NCI-H2107 (cell line): Measurements from ENCODE around the gene HOXA2.

Experiments
- DNase-seq: peaks from one replicate; lab custom pipeline; 2025; lab: John Stamatoyannopoulos, UW

The HOXA2 gene

DNA sequence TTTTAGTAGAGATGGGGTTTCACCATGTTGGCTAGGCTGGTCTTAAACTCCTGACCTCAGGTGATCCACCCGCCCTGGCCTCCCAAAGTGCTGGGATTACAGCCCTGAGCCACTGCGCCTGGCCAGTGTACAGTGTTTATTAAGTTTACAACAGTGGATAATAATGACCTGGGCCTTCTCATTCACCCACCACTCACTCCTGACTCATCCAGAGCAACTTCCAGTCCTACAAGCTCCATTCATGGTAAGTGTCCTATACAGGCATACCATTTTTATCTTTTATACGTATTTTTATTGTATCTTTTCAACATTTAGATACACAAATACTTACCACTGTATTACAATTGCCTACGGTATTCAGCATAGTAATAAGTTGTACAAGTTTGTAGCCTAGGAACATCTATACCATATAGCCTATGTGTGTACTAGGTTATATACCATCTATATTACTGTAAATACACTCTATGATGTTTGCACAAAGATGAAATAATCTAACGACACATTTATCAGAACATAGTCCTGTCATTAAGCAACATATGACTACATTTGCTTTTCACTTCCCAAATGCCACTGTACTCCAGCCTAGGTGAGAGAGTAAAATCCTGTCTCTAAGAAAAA lies 23.8 kb downstream of the HOXA2 start:
- DNase-seq, result no peak

DNA sequence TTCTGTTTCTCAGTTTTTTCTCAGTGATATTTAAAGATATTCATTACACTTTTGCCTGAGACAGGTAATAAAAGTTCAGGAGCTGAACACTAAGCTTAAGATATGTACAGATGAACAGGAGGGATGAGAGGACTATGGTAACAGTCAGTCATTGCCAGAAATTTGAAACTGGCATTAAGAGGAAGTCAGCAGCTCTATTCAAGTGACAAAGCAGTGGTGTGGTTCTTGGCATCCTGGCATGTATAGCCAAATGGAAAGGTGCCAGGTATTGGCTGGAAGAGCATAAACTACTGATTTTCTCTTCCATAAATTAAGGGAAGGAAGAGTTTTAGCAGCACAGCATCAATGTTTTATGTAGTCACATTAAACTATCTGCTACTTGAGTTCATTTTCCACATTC lies 29.4 kb downstream of the HOXA2 start:
- no peak for DNase-seq

DNA sequence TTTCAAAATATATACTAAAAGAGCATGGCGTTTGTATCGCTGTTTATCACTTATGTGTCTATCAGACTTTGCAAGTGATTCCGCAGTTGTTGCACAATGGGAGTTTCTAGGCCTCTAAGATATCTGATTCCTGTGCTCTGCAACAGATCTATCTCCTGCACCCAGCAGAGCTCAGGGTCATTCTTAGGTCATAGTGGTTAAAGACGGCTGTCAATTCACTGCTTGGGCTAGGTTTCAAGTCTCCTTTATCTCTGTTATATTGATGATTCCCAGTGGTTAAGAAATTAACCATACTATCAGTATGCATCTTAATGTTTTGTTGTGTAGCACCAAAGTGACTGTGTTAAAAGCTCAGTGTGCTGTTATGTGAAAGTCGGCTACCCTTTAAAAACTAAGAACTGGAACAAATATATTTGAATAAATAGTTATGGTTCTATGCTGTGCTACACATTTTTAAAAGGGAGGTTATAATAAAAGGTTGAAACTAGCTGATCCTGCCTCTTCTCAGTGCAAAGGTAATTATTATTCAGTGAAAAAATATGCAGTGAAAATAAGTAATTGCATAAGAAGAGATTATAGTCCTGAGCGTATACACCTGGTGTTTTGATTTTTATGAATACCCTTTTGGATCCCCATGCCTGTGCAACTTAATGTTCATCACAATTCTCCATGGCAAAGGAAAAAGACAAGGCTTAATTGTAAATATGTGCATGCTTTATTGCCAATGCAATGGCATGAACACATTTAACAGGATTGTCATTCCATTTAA lies 30.7 kb downstream of the HOXA2 start:
- DNase-seq, result no peak

DNA sequence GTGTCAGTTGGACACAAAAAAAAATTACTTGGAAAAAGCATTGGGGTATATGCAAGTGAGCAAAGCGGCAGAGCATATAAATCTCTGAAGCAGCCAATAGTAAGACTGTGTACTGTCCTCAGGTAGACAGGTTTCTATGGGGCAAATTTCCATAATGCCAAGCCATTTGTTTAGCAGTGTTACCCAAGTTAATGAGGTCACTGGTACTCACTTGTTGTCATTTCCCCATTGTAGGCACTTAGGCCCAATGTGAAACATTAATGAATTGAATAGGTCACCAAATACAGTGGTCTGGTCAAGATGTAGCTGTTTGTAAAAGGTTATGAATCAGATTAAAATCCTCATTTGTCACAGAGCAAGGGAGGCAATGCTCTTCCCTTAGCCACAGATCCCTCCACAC lies 34.2 kb downstream of the HOXA2 start:
- no peak for DNase-seq

DNA sequence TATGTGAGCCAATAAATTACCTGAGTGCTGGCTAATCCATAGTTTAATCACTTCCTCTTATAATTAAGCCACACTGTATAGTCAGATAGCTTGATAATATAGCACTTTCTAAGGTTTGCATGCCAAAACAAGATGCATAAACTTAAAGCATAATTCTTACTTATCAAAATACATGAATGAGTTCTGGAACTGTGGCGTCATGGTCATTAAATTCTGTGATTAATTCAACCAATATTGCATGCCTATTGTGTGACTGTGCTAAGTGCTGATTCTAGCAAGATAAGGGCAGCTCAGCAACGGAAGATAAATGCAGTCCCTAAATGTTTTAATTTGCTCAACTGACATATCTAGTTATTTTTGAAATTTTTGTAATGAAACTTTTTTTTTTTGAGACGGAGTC lies 36.3 kb downstream of the HOXA2 start:
- DNase-seq, result no peak

DNA sequence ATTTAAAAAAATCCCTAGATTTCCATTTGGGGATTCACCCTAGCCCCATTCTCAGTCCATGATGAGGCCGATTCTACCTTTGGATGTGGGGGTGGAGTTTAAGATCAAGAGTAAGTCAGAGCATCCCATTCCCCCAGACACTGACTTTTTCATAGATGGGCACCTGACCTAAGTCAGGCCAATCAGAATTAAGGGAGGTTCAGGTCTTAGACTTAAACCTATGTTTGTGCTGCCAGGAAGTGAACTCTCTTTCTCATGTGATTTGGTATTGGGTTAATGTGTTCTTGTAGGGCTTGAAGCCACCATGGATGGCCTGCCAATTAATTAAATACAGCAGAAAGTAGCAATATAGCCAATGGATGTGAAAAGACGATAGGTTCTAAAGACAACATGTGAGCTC lies 36.8 kb downstream of the HOXA2 start:
- no peak for DNase-seq

DNA sequence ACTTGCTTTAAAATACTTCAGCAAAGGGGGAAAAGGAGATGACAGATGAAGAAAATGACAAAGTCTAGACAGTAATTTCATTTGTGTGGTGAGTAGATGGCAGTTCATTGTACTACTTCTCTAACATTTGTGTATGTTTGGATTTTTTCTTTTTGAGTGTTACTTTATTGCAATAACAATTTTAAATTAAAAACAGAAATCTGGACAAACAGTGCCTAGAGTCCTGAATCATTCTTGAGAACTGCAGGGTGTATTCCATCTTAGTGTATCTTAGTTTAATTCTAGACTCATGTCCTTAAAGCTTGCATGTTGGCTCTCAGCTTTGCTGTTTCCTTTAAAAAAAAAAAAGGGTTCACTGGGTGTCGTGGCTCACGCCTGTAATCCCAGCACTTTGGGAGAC lies 37.8 kb downstream of the HOXA2 start:
- DNase-seq, result no peak

DNA sequence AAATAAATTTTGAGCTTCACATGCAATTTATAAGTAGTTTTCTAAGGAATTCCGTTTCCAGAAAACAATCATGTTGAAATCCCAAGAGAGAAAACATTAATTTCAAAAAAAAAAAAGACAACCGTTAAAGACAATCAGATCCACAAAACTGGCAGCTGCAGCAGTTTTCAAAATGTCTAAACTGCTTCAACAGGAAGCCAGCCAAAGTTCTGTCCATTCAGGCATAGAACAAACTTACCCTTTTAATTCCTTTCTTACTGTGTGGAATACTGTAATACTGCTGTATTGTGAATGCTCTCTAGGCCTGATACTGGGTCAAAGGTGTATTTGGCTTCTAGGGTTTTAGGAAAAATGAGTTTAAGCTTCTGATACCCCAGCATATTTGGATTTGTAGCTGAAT lies 38.3 kb downstream of the HOXA2 start:
- DNase-seq, result no peak

DNA sequence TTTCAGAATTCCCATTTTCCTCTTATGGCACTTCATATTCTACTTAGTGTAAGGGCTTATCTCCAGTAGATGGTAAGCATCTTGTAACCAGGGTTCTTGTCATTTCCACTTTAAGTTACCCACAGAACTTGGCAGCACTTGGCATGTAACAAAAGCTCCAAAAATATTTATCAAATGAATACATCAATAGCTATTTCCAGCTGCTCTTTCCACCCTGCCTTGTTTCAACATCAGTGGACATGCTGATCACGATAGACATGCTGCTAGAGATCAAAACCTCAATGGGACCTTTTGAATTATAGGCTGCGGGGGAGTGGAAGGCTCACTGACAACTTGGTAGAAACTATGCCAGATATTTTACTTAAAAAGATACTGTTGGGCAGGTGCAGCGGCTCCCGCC lies 39.5 kb downstream of the HOXA2 start:
- no peak for DNase-seq

DNA sequence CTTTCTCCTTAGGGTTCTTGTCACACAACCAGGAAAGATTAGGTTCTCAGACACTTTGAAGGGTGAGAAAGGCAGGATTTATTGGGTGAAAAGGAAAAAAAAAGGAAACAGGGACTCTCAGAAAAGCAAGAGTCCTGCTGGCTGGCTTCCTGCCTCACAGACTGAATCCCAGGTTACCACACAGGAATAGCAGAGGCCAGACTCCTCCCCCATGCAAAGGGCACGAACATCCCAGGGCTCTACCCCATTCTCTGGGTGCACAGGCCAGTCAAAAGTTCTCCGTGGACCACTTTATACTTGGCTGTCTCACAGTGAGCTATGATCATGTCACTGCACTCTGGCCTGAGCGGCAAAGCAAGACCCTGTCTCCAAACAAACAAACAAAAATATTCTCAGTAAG lies 49.3 kb downstream of the HOXA2 start:
- DNase-seq, result no peak

DNA sequence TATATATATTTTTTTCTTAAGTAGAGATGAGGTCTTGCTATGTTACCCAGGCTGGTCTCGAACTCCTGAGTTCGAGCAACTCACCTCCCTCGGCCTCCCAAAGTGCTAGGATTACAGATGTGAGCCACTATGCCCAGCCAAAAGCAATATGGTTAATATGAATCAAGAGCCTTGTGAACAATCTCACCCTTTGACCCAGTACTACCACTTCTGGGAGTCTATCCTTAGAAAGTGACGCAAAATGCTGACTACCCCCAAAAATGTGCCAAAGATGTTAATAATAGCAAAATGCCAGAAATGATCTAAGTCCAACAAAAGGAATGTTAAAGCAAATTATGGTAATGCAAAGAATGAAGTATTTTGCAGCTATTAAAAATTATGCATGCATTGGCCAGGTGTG lies 51.0 kb downstream of the HOXA2 start:
- no peak for DNase-seq
